T-helper 2 cell treated with Interferon-gamma antibody and Interleukin-4, amounts not matched to agents 5 μg/mL and 100 μg/mL, for 36 hours (primary cell): Measurements from ENCODE around the gene ATP6AP1.
"Not testable (repeated sequence)": the region's sequence is repeated elsewhere in the genome, so short reads cannot be mapped to it uniquely, and the experiment has no call there.

ENCODE experiments used
- DNase-seq: peaks from one replicate; pipeline ENCODE4 v3.0.0; 2021; ENCODE audit warnings: low spot score
- H3K27ac Mint-ChIP-seq: one replicate; pipeline ENCODE4 v1.8.0; 2021; ENCODE audit warnings: mild to moderate bottlenecking, mixed read lengths
- H3K27me3 Mint-ChIP-seq: one replicate; pipeline ENCODE4 v1.8.0; 2021; ENCODE audit warnings: low read depth, mixed read lengths
- H3K36me3 Mint-ChIP-seq: one replicate; pipeline ENCODE4 v1.8.0; 2021; ENCODE audit warnings: low read depth, mixed read lengths
- H3K4me1 Mint-ChIP-seq: one replicate; pipeline ENCODE4 v1.8.0; 2021; ENCODE audit warnings: low read depth, mixed read lengths
- H3K4me3 Mint-ChIP-seq: one replicate; pipeline ENCODE4 v1.8.0; 2022; ENCODE audit warnings: mild to moderate bottlenecking, moderate library complexity, mixed read lengths
- H3K9me3 Mint-ChIP-seq: one replicate; pipeline ENCODE4 v1.8.0; 2021; ENCODE audit warnings: mixed read lengths

Gene ATP6AP1

GRCh38 chrX:154389812-154390747 lies 38.4 kb upstream of the ATP6AP1 start:
- H3K27me3 Mint-ChIP-seq, H3K4me3 Mint-ChIP-seq, H3K4me1 Mint-ChIP-seq, H3K36me3 Mint-ChIP-seq, H3K9me3 Mint-ChIP-seq, H3K27ac Mint-ChIP-seq: not testable (repeated sequence)
- peak; percentile 34 for DNase-seq

GRCh38 chrX:154396363-154396762 lies 32.1 kb upstream of the ATP6AP1 start:
- peaks cover 31% of the 10 kb centered on the region for H3K36me3 Mint-ChIP-seq
- not testable (repeated sequence) for H3K27ac Mint-ChIP-seq, H3K9me3 Mint-ChIP-seq, H3K4me3 Mint-ChIP-seq, H3K27me3 Mint-ChIP-seq, DNase-seq, H3K4me1 Mint-ChIP-seq

- Mint-ChIP-seq H3K4me3 (peak overlapping the region; percentile 99), H3K36me3 (peaks cover 31% of the 10 kb centered on the region), H3K9me3 (no peaks in the 10 kb centered on the region), H3K27ac (peak overlapping the region; percentile 100), H3K27me3 (peaks cover 4% of the 10 kb centered on the region), H3K4me1 (peaks cover 7% of the 10 kb centered on the region)
- peak; percentile 77 for DNase-seq
Observed at GRCh38 chrX:154396973-154397887, 31.2 kb upstream of the ATP6AP1 start.

- H3K9me3 Mint-ChIP-seq: no peaks in the 10 kb centered on the region
- H3K36me3 Mint-ChIP-seq: peaks cover 31% of the 10 kb centered on the region
- peak within 1 kb of the TSS; percentile 99 for H3K4me3 Mint-ChIP-seq
- DNase-seq: peak; percentile 94
- H3K4me1 Mint-ChIP-seq: peaks cover 7% of the 10 kb centered on the region
- peaks cover 4% of the 10 kb centered on the region for H3K27me3 Mint-ChIP-seq
- H3K27ac Mint-ChIP-seq: peak within 1 kb of the TSS; percentile 100
Observed at GRCh38 chrX:154397888-154398667, 30.4 kb upstream of the ATP6AP1 start, which contains the start of gene RPL10. RPL10 (plus strand) TSS chrX:154398377; CDS start chrX:154398520, 143 bp downstream.

- H3K4me3 Mint-ChIP-seq: peak overlapping the region; percentile 99
- H3K9me3 Mint-ChIP-seq: no peaks in the 10 kb centered on the region
- DNase-seq: peak; percentile 73
- peaks cover 7% of the 10 kb centered on the region for H3K4me1 Mint-ChIP-seq
- H3K27ac Mint-ChIP-seq: peak overlapping the region; percentile 100
- H3K36me3 Mint-ChIP-seq: peaks cover 31% of the 10 kb centered on the region
- H3K27me3 Mint-ChIP-seq: peaks cover 4% of the 10 kb centered on the region
Observed at GRCh38 chrX:154398668-154399526, 29.6 kb upstream of the ATP6AP1 start.

- peak overlapping the region; percentile 99 for H3K4me3 Mint-ChIP-seq
- no peak for DNase-seq
- H3K4me1 Mint-ChIP-seq: peaks cover 7% of the 10 kb centered on the region
- H3K9me3 Mint-ChIP-seq: no peaks in the 10 kb centered on the region
- H3K27me3 Mint-ChIP-seq: peaks cover 4% of the 10 kb centered on the region
- H3K36me3 Mint-ChIP-seq: peaks cover 31% of the 10 kb centered on the region
- peak overlapping the region; percentile 100 for H3K27ac Mint-ChIP-seq
Observed at GRCh38 chrX:154399527-154400368, 28.7 kb upstream of the ATP6AP1 start.

- DNase-seq, H3K4me1 Mint-ChIP-seq, H3K27me3 Mint-ChIP-seq, H3K9me3 Mint-ChIP-seq: not testable (repeated sequence)
- Mint-ChIP-seq H3K36me3 (peaks cover 31% of the 10 kb centered on the region), H3K4me3 (peak overlapping the region; percentile 99), H3K27ac (peak overlapping the region; percentile 100)
Observed at GRCh38 chrX:154400369-154400817, 28.1 kb upstream of the ATP6AP1 start.

GRCh38 chrX:154401045-154401799 lies 27.3 kb upstream of the ATP6AP1 start:
- no peak for DNase-seq
- H3K9me3 Mint-ChIP-seq: no peaks in the 10 kb centered on the region
- peak overlapping the region; percentile 99 for H3K4me3 Mint-ChIP-seq
- peaks cover 31% of the 10 kb centered on the region for H3K36me3 Mint-ChIP-seq
- peak overlapping the region; percentile 100 for H3K27ac Mint-ChIP-seq
- H3K4me1 Mint-ChIP-seq: peaks cover 7% of the 10 kb centered on the region
- H3K27me3 Mint-ChIP-seq: peaks cover 4% of the 10 kb centered on the region

GRCh38 chrX:154401918-154402621 lies 26.4 kb upstream of the ATP6AP1 start:
- H3K36me3 Mint-ChIP-seq: peaks cover 31% of the 10 kb centered on the region
- no peak for DNase-seq
- H3K4me3 Mint-ChIP-seq: no peak overlapping the region
- H3K9me3 Mint-ChIP-seq: no peaks in the 10 kb centered on the region
- H3K4me1 Mint-ChIP-seq: peaks cover 7% of the 10 kb centered on the region
- peak overlapping the region; percentile 8 for H3K27ac Mint-ChIP-seq
- H3K27me3 Mint-ChIP-seq: peaks cover 4% of the 10 kb centered on the region

- Mint-ChIP-seq H3K4me1 (peaks cover 7% of the 10 kb centered on the region), H3K27ac (peak overlapping the region; percentile 8), H3K27me3 (peaks cover 4% of the 10 kb centered on the region), H3K4me3 (no peak overlapping the region), H3K36me3 (peaks cover 31% of the 10 kb centered on the region), H3K9me3 (no peaks in the 10 kb centered on the region)
- no peak for DNase-seq
Observed at GRCh38 chrX:154402622-154403127, 25.8 kb upstream of the ATP6AP1 start.

GRCh38 chrX:154403192-154403591 lies 25.3 kb upstream of the ATP6AP1 start:
- H3K4me1 Mint-ChIP-seq: peaks cover 7% of the 10 kb centered on the region
- no peaks in the 10 kb centered on the region for H3K9me3 Mint-ChIP-seq
- H3K36me3 Mint-ChIP-seq: peaks cover 30% of the 10 kb centered on the region
- peaks cover 4% of the 10 kb centered on the region for H3K27me3 Mint-ChIP-seq
- no peak for DNase-seq
- H3K4me3 Mint-ChIP-seq: no peak overlapping the region
- no peak overlapping the region for H3K27ac Mint-ChIP-seq
